MCF 10A (cell line): Measurements from ENCODE around the gene SCGB3A2. TPM values are rescaled to one million over a fixed set of nuclear protein-coding genes. Genes with fewer than 3 reads are reported as not detected.
A peak's percentile ranks its signal among the peaks of the same experiment; 100 is the strongest.

Experiments used
- BruUV-seq: library from RNA; stranded (reverse); fragments of 400-500 nt; replicated peaks from 2 replicates; lab custom pipeline; 2021; lab: Mats Ljungman, UMichigan
- CTCF ChIA-PET: fragments of 300-600 bp; sonication (Branson Sonifier 250); formaldehyde crosslinking; extraction: SDS; loops from one replicate; lab custom pipeline; 2021; ENCODE audit warnings: antibody characterized with exemption, inconsistent platforms; lab: Yijun Ruan, JAX
- POLR2A ChIA-PET: fragments of 300-600, 350-650 bp; sonication (Branson Sonifier 250); formaldehyde crosslinking; extraction: SDS; loops from one replicate; lab custom pipeline; 2020; ENCODE audit warnings: antibody characterized with exemption, inconsistent platforms; lab: Yijun Ruan, JAX
- DNase-seq: peaks from one replicate; pipeline ENCODE4 v3.0.0-alpha.2; 2018; ENCODE audit not compliant: unreplicated experiment
- H3K27ac Mint-ChIP-seq: one replicate; pipeline ENCODE4 v1.8.0; 2022; ENCODE audit warnings: mild to moderate bottlenecking, low read depth, mixed read lengths; ENCODE audit not compliant: unreplicated experiment
- H3K27me3 Mint-ChIP-seq: one replicate; pipeline ENCODE4 v1.8.0; 2022; ENCODE audit warnings: mixed read lengths; ENCODE audit not compliant: insufficient read depth, unreplicated experiment
- H3K36me3 Mint-ChIP-seq: one replicate; pipeline ENCODE4 v1.8.0; 2022; ENCODE audit warnings: mild to moderate bottlenecking, moderate library complexity, mixed read lengths; ENCODE audit not compliant: insufficient read depth, unreplicated experiment
- H3K4me1 Mint-ChIP-seq: one replicate; pipeline ENCODE4 v1.8.0; 2022; ENCODE audit warnings: mixed read lengths; ENCODE audit not compliant: insufficient read depth, unreplicated experiment
- H3K4me3 Mint-ChIP-seq: one replicate; pipeline ENCODE4 v1.8.0; 2022; ENCODE audit warnings: mild to moderate bottlenecking, moderate library complexity, mixed read lengths; ENCODE audit not compliant: unreplicated experiment
- H3K9me3 Mint-ChIP-seq: one replicate; pipeline ENCODE4 v1.8.0; 2022; ENCODE audit warnings: mixed read lengths; ENCODE audit not compliant: unreplicated experiment
- intact Hi-C: fragments of 100-400 bp; cut with micrococcal nuclease; formaldehyde crosslinking; loops from 2 replicates; pipeline ENCODE4 v1.14.1; 2022
- total RNA-seq: library from RNA; stranded (reverse); gene quantifications from 2 replicates; pipeline ENCODE4 v1.2.3, GENCODE V29; 2022
- TF ChIP-seq, protein P1 (sequence below): fragments of 200-600 bp; IDR thresholded peaks from one replicate; pipeline ENCODE4 v1.8.0; 2022; ENCODE audit warnings: antibody characterized with exemption, mild to moderate bottlenecking; ENCODE audit not compliant: unreplicated experiment

Gene SCGB3A2
- total RNA-seq, 1 experiment from 2014 or later, result not detected

DNA sequence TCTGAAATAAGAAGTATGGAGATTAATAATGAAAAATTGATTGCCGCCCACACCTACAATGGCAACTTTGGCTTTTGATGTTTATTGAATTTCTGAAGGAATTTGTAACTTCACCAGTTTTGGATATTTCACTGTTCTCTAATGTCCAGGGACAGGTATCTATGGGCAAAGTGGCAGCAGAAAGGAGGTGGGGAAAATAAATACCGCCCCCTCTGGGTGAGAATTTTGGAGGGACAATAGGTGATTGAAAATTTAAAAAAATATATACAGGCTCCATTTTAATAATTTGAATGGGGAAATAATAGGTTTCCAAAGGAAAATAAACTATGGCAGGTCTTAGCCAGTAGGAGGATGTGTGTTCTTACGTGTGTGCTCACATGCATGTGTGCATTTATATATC lies 1.3 kb downstream of the SCGB3A2 start:
- CTCF ChIA-PET, result interaction anchor here (0.7 to 17.8 kb wide), 4 partner anchors 14 to 60 kb away, joined by 3 to 415 read pairs (median 114); no protein-coding TSS in a partner anchor
- Mint-ChIP-seq H3K36me3 (peaks cover 5% of the 10 kb centered on the region), H3K4me3 (no peak overlapping the region), H3K27me3 (no peaks in the 10 kb centered on the region), H3K27ac (no peak overlapping the region), H3K4me1 (peaks cover 3% of the 10 kb centered on the region), H3K9me3 (peaks cover 4% of the 10 kb centered on the region)
- DNase-seq, result no peak
- TF ChIP-seq, protein P1, sequence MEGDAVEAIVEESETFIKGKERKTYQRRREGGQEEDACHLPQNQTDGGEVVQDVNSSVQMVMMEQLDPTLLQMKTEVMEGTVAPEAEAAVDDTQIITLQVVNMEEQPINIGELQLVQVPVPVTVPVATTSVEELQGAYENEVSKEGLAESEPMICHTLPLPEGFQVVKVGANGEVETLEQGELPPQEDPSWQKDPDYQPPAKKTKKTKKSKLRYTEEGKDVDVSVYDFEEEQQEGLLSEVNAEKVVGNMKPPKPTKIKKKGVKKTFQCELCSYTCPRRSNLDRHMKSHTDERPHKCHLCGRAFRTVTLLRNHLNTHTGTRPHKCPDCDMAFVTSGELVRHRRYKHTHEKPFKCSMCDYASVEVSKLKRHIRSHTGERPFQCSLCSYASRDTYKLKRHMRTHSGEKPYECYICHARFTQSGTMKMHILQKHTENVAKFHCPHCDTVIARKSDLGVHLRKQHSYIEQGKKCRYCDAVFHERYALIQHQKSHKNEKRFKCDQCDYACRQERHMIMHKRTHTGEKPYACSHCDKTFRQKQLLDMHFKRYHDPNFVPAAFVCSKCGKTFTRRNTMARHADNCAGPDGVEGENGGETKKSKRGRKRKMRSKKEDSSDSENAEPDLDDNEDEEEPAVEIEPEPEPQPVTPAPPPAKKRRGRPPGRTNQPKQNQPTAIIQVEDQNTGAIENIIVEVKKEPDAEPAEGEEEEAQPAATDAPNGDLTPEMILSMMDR, result no peak
- BruUV-seq, result no TSS peak
- POLR2A ChIA-PET, result no interaction called here
- intact Hi-C loops, result no loop called here

DNA sequence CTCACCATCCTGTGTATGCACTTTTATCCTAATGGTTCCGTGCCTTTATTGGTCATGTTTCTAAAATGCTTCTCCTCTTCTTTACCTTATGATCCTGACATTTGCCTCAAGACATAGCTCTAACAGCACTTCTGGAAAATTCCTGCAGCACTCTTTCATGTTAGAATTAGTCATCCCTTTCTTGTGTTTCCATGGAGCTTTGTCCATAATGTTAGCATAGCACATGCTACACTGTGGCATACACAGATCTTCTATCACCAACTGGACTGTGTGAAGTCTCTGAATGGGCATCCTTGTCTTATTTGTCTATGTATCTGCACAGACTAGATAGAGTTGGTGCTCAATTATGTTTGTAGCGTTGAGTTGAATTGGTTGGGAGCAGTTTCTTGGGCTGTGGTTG lies 2.0 kb downstream of the SCGB3A2 start:
- CTCF ChIA-PET, result interaction anchor here (0.7 to 17.8 kb wide), 5 partner anchors 10 to 253 kb away, joined by 3 to 415 read pairs (median 5); no protein-coding TSS in a partner anchor
- intact Hi-C loops, result no loop called here
- Mint-ChIP-seq H3K36me3 (peaks cover 5% of the 10 kb centered on the region), H3K4me3 (no peak overlapping the region), H3K9me3 (no peaks in the 10 kb centered on the region), H3K4me1 (no peaks in the 10 kb centered on the region), H3K27ac (no peak overlapping the region), H3K27me3 (no peaks in the 10 kb centered on the region)
- no TSS peak for BruUV-seq
- TF ChIP-seq, protein P1, result no peak
- DNase-seq, result no peak
- POLR2A ChIA-PET, result interaction anchor here (0.8 to 1.8 kb wide), 2 partner anchors 23 to 53 kb away, joined by 3 to 5 read pairs; no protein-coding TSS in a partner anchor

DNA sequence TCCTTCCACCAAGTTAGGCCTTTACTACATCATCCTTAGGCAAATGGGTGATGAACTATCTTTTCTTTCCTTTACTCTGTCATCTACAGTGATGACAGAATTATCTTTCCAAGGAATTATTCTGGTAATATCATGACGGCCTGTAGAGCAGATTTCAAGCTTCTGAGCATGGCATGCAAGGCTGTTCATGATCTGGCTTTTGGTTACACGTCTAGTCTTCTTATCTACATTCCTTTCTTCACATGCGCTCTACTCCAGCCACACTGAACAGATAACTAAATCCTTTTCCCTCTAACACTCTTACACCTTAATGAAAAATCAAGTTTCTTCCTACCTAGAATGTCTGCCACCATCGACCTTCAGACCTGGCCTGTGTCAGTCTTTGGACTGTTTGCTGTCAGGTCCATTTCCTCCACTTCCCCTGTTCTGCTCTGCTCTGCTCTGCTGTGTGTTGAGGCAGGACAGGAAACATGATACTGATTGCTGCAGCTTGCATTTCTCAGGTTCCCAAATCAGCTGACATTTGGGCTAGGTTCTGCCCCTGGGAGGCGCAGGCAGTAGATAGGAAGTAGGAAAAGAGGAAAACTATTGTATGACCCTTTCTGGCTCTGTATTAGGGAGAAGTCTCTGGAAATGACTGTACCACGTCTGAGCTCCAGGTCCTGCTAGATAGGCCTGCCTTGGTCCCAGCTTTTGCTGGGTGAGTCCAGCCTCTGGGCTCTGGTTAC lies 4.2 kb downstream of the SCGB3A2 start:
- intact Hi-C loops, result no loop called here
- BruUV-seq, result no TSS peak
- no peak for DNase-seq
- CTCF ChIA-PET, result interaction anchor here (0.6 to 17.8 kb wide), 7 partner anchors 13 to 254 kb away, joined by 3 to 415 read pairs (median 4); no protein-coding TSS in a partner anchor
- TF ChIP-seq, protein P1, result no peak
- no peaks in the 10 kb centered on the region for H3K36me3 Mint-ChIP-seq
- H3K4me3 Mint-ChIP-seq, result no peak overlapping the region
- POLR2A ChIA-PET, result interaction anchor here (1.0 to 1.2 kb wide), 2 partner anchors 27 to 264 kb away, joined by 4 to 5 read pairs; no protein-coding TSS in a partner anchor
- no peaks in the 10 kb centered on the region for H3K27me3 Mint-ChIP-seq
- H3K27ac Mint-ChIP-seq, result no peak overlapping the region
- peaks cover 7% of the 10 kb centered on the region for H3K4me1 Mint-ChIP-seq
- no peaks in the 10 kb centered on the region for H3K9me3 Mint-ChIP-seq

DNA sequence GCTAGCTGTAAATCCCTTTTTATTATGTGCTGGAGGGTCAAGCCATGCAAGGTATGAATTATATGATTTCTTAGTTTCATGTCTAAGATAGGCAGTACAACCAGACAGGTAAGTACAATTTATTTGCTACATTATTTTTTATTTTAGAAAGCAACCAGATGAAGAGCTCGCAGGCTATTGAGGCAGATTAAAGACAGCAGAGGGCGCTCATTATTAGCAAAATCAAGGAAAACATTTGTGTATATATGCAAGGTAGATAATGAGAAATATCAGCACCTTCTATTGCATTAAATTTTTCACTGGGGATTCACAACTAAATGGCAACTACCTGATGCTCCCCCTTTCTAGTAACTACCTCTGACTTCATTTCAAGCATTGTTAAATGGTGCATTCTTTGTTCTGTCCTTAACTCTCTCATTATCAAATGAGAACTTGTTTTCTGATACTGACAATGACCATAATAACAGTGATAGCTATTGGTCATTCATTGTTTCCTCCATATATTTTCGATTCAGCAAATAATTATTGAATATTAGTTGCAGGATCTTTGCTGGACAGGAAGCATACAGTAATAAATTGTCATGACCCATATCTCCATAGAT lies 8.6 kb downstream of the SCGB3A2 start:
- ChIA-PET POLR2A (interaction anchor here (0.7 to 2.0 kb wide), 7 partner anchors 18 to 1086 kb away, joined by 3 to 11 read pairs (median 4); no protein-coding TSS in a partner anchor), CTCF (interaction anchor here (0.6 to 17.8 kb wide), 29 partner anchors 9 to 1092 kb away, joined by 3 to 415 read pairs (median 5); partner anchors contain the start of gene SCGB3A2)
- H3K9me3 Mint-ChIP-seq, result no peaks in the 10 kb centered on the region
- H3K36me3 Mint-ChIP-seq, result no peaks in the 10 kb centered on the region
- no TSS peak for BruUV-seq
- TF ChIP-seq, protein P1, result peak; percentile 76
- intact Hi-C loops, result loop anchor here (1.0 to 5.0 kb wide), 5 partner anchors 20 to 845 kb away; partner anchors contain the start of gene C5orf46
- no peaks in the 10 kb centered on the region for H3K27me3 Mint-ChIP-seq
- no peak overlapping the region for H3K27ac Mint-ChIP-seq
- H3K4me1 Mint-ChIP-seq, result peaks cover 16% of the 10 kb centered on the region
- H3K4me3 Mint-ChIP-seq, result no peak overlapping the region
- peak; percentile 75 for DNase-seq
